ENCODE measurements around the gene PLXNA2.

Gene PLXNA2

DNA sequence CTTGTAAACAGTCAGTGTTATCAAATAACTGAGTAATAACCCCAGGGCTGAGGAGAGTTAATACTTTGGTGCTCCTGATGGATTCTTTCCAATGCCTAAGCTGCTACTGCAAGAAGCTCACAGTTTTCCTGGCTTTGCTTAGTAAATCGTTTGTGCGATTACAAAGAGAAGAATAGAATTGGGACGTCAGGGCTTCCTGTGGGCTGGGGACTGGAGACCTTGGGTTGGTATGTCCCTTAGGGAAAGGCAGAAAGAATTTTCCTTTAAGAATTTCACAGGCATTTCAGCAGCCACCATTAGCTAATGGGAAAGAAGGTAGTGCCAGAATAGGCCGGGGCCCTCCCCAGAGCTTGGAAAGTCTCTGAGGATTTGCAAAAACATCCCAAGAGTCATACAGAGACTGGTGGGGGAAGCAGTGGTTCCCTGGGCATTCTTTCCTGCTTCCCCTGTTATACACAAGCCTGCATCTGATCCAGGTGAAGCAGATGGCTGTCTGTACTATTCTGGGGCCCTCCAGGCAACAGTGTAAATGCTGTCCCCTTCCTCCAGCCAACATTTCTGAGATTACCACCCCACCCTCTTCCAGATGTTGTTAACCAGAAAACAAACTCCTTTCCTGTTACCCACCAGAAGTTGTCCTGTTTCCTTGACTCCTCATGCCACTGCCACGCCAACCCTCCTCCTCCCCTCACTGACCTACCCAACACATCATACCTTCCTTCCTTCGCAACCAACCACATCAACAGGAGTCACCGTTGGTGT is 40.2 kb downstream of the PLXNA2 start:
- H3K79me2 ChIP-seq (ENCODE audit: low read length) = peaks cover 5% of the 10 kb centered on the region
- H4K20me1 ChIP-seq (ENCODE audit: insufficient read depth, low read length) = no peaks in the 10 kb centered on the region
- peak overlapping the region; percentile 20; the same call in 1 of the 2 replicates for H3K4me3 ChIP-seq (ENCODE audit: low read length)
- no peaks in the 10 kb centered on the region for H3K27me3 ChIP-seq (ENCODE audit: low read depth, low read length)
- peaks cover 9% of the 10 kb centered on the region for H3K36me3 ChIP-seq (replicated peaks; ENCODE audit: low read depth, low read length)
- peak overlapping the region; percentile 59 for H3K4me2 ChIP-seq (ENCODE audit: low read length)
- peak overlapping the region; percentile 62 for H3K9ac ChIP-seq (ENCODE audit: low read length)
- peak overlapping the region; percentile 89 for H3K27ac ChIP-seq (ENCODE audit: low read length)
- H3K9me3 ChIP-seq (ENCODE audit: insufficient read depth, low read length) = no peaks in the 10 kb centered on the region
- H2AFZ ChIP-seq (ENCODE audit: low read depth, low read length) = no peak overlapping the region
- no peak for TF ChIP-seq EZH2phosphoT487 (IDR thresholded peaks at IDR 0.05; ENCODE audit: low read depth)
- TF ChIP-seq, protein P1, sequence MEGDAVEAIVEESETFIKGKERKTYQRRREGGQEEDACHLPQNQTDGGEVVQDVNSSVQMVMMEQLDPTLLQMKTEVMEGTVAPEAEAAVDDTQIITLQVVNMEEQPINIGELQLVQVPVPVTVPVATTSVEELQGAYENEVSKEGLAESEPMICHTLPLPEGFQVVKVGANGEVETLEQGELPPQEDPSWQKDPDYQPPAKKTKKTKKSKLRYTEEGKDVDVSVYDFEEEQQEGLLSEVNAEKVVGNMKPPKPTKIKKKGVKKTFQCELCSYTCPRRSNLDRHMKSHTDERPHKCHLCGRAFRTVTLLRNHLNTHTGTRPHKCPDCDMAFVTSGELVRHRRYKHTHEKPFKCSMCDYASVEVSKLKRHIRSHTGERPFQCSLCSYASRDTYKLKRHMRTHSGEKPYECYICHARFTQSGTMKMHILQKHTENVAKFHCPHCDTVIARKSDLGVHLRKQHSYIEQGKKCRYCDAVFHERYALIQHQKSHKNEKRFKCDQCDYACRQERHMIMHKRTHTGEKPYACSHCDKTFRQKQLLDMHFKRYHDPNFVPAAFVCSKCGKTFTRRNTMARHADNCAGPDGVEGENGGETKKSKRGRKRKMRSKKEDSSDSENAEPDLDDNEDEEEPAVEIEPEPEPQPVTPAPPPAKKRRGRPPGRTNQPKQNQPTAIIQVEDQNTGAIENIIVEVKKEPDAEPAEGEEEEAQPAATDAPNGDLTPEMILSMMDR (IDR thresholded peaks at IDR 0.05; ENCODE audit: low read depth, low read length) = no peak
- peaks cover 39% of the 10 kb centered on the region for H3K4me1 ChIP-seq (ENCODE audit: low read length)

DNA sequence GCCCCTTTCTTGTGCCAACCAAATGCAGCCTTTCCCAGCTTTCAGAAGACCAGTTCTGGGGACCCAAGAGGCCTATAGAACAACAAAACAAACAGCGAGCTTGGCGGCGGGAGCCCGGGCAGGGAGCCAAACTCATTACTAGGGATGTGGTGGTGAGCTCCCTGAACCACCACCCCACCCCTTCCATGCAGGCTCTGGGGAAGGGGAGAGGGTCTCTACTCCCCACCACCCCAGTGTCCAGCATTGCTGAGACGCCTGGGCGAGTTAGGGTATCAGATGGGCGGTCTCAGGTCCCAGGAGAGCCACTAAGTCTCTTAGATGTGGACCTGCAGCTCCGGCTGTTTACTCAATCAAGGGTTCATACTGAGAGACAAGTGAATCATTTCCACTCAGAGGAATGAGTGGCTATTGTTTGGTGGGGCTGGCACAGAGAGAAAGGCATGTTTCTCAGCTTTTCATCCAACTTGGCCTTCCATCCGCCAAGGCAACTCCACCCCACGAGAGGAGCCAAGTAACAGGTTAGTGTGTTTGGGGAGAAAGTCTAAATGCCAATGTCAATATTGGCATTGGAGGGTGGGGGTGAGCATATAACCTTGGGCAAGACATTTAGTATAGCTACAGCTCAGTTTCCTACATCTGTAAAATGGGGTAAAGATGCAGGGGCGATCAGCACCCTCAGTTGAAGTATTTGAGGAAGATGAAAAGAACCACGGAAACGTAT is 40.9 kb downstream of the PLXNA2 start:
- H3K4me1 ChIP-seq (ENCODE audit: low read length) = peaks cover 43% of the 10 kb centered on the region
- H3K27ac ChIP-seq (ENCODE audit: low read length) = peak overlapping the region; percentile 89
- no peaks in the 10 kb centered on the region for H3K9me3 ChIP-seq (ENCODE audit: insufficient read depth, low read length)
- peaks cover 12% of the 10 kb centered on the region for H3K36me3 ChIP-seq (replicated peaks; ENCODE audit: low read depth, low read length)
- peak overlapping the region; percentile 59 for H3K4me2 ChIP-seq (ENCODE audit: low read length)
- H3K4me3 ChIP-seq (ENCODE audit: low read length) = peak overlapping the region; percentile 20; the same call in 1 of the 2 replicates
- no peaks in the 10 kb centered on the region for H4K20me1 ChIP-seq (ENCODE audit: insufficient read depth, low read length)
- no peaks in the 10 kb centered on the region for H3K27me3 ChIP-seq (ENCODE audit: low read depth, low read length)
- H3K79me2 ChIP-seq (ENCODE audit: low read length) = peaks cover 5% of the 10 kb centered on the region
- H3K9ac ChIP-seq (ENCODE audit: low read length) = peak overlapping the region; percentile 62; the same call in 1 of the 2 replicates
- no peak for TF ChIP-seq EZH2phosphoT487 (IDR thresholded peaks at IDR 0.05; ENCODE audit: low read depth)
- TF ChIP-seq, protein P1 (IDR thresholded peaks at IDR 0.05; ENCODE audit: low read depth, low read length) = no peak
- no peak overlapping the region for H2AFZ ChIP-seq (ENCODE audit: low read depth, low read length)

DNA sequence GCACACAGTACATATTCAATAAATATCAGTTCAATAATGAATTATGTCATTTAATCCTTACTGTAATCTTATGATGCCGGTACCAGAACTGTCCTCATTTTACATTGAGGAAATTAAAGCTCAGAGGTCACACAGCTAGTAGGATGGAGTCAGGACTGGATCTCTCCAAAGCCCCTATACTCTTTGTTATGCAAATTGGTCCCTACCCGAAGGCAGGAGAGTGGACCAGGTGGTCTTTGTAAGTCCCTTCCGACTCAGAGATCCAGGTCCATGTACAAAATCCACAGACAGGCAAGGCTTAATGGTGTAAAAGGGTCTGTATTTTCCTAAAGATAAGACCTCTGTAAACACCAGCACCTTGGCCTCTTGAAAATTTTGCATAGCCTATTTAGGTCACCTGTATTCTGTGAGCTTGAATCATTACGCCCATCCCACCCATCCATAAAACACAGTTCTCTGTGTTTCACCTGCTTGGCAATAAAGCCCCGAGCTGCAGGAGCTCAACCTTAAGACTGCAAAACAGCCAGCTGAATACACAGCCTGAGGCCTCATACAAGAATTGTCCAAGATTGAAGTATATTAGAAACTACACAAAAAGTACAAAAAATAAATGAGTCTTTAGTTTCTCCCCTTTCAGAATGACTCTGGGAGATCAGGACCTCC is 41.7 kb downstream of the PLXNA2 start:
- Histone ChIP-seq H3K27ac (ENCODE audit: low read length) (no peak overlapping the region), H3K79me2 (ENCODE audit: low read length) (peaks cover 10% of the 10 kb centered on the region), H3K36me3 (replicated peaks; ENCODE audit: low read depth, low read length) (peaks cover 14% of the 10 kb centered on the region), H3K4me3 (ENCODE audit: low read length) (no peak overlapping the region), H3K4me2 (ENCODE audit: low read length) (no peak overlapping the region), H2AFZ (ENCODE audit: low read depth, low read length) (no peak overlapping the region), H3K4me1 (ENCODE audit: low read length) (peaks cover 51% of the 10 kb centered on the region), H3K9ac (ENCODE audit: low read length) (no peak overlapping the region), H3K9me3 (ENCODE audit: insufficient read depth, low read length) (no peaks in the 10 kb centered on the region), H3K27me3 (ENCODE audit: low read depth, low read length) (no peaks in the 10 kb centered on the region), H4K20me1 (ENCODE audit: insufficient read depth, low read length) (no peaks in the 10 kb centered on the region)
- TF ChIP-seq EZH2phosphoT487 (IDR thresholded peaks at IDR 0.05; ENCODE audit: low read depth) = no peak
- TF ChIP-seq, protein P1 (IDR thresholded peaks at IDR 0.05; ENCODE audit: low read depth, low read length) = no peak

DNA sequence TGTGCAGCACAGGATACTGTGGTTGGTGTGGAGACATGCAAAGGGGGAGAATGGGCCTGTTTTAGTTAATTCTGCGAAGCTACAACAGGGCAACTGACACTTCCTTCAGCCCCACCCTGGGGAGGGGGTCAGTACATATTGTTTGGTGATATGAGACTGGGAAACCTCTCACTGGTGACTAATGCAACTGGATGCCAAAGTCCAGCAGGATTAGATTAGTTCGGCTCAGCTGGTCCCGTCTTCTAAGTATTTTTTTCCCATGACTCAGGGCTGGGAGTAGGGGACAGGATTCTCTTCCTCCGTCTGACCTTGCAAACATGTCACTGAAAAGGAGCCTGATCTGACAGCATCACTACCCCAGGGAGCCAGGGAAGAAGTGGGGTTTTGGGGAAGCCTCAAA is 43.0 kb downstream of the PLXNA2 start:
- TF ChIP-seq, protein P1 (IDR thresholded peaks at IDR 0.05; ENCODE audit: low read depth, low read length) = no peak
- TF ChIP-seq EZH2phosphoT487 (IDR thresholded peaks at IDR 0.05; ENCODE audit: low read depth) = no peak
- Histone ChIP-seq H3K79me2 (ENCODE audit: low read length) (peaks cover 10% of the 10 kb centered on the region), H3K4me3 (ENCODE audit: low read length) (no peak overlapping the region), H3K4me2 (ENCODE audit: low read length) (no peak overlapping the region), H3K9me3 (ENCODE audit: insufficient read depth, low read length) (no peaks in the 10 kb centered on the region), H3K36me3 (replicated peaks; ENCODE audit: low read depth, low read length) (peaks cover 18% of the 10 kb centered on the region), H2AFZ (ENCODE audit: low read depth, low read length) (no peak overlapping the region), H3K27me3 (ENCODE audit: low read depth, low read length) (no peaks in the 10 kb centered on the region), H3K9ac (ENCODE audit: low read length) (no peak overlapping the region), H3K4me1 (ENCODE audit: low read length) (peaks cover 64% of the 10 kb centered on the region), H3K27ac (ENCODE audit: low read length) (no peak overlapping the region), H4K20me1 (ENCODE audit: insufficient read depth, low read length) (no peaks in the 10 kb centered on the region)
